Measurements from ENCODE around the gene CRAT.

- TF ChIP-seq CTCF (IDR thresholded peaks at IDR 0.05; ENCODE audit: insufficient read depth, low read length) (no peak), POLR2AphosphoS5 (IDR thresholded peaks at IDR 0.05; ENCODE audit: low read depth) (no peak), GABPA (IDR thresholded peaks at IDR 0.05; ENCODE audit: low read depth) (no peak)
Measured at GRCh38 chr9:129156163-129156562, 45.6 kb upstream of the CRAT start.
